Mucosa of rectum (tissue), 2 donors: ENCODE results near the gene GNB1L.

Experiments used
- H3K27ac ChIP-seq, 2 donors: one replicate each; pipeline ENCODE4 v1.7.0; 2013; ENCODE audit warnings: inconsistent platforms in 2 of 2, low read depth in 2 of 2, low read length in 2 of 2
- H3K27me3 ChIP-seq, 2 donors: one replicate each; pipeline ENCODE4 v1.7.0; 2013; ENCODE audit warnings: low read length in 2 of 2; ENCODE audit not compliant: control insufficient read depth in 2 of 2, insufficient read depth in 2 of 2
- H3K36me3 ChIP-seq, 2 donors: one replicate each; pipeline ENCODE4 v1.7.0; 2013; ENCODE audit warnings: low read length in 2 of 2; ENCODE audit not compliant: control insufficient read depth in 2 of 2, insufficient read depth in 2 of 2
- H3K4me1 ChIP-seq, 2 donors: one replicate each; pipeline ENCODE4 v1.7.0; 2013; ENCODE audit warnings: low read length in 2 of 2, mild to moderate bottlenecking in 1 of 2; ENCODE audit not compliant: control insufficient read depth in 2 of 2, insufficient read depth in 2 of 2
- H3K4me3 ChIP-seq, 2 donors: one replicate each; pipeline ENCODE4 v1.7.0; 2013; ENCODE audit warnings: low read length in 2 of 2
- H3K9ac ChIP-seq, 2 donors: one replicate each; pipeline ENCODE4 v1.7.0; 2013; ENCODE audit warnings: low read length in 2 of 2, low read depth in 1 of 2, mild to moderate bottlenecking in 1 of 2
- H3K9me3 ChIP-seq, 2 donors: one replicate each; pipeline ENCODE4 v1.7.0; 2013; ENCODE audit warnings: low read length in 2 of 2; ENCODE audit not compliant: control insufficient read depth in 2 of 2
- donor health status: healthy.
- donor health status: Normal muscosa, but diverticular disease.

Gene GNB1L

DNA sequence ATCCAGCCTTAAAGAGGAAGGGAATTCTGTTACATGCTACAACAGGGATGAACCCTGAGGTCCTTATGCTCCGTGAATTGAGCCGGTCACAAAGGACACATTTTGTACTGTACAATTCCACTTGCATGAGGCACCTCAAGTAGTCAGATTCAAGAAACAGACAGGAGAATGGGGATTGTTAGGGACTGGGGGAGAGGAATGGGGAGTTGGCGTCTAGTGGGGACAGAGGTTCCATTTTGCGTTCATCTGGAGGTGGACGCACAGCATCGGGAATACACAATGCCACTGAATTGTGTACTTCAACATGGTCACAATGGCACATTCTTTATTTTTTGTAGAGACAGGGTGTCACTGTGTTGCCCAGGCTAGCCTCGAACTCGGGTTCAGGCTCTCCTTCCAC is 80.0 kb downstream of the GNB1L start:
- peaks cover 16 to 26% of the 10 kb centered on the region in 2 donors for H3K27me3 ChIP-seq

DNA sequence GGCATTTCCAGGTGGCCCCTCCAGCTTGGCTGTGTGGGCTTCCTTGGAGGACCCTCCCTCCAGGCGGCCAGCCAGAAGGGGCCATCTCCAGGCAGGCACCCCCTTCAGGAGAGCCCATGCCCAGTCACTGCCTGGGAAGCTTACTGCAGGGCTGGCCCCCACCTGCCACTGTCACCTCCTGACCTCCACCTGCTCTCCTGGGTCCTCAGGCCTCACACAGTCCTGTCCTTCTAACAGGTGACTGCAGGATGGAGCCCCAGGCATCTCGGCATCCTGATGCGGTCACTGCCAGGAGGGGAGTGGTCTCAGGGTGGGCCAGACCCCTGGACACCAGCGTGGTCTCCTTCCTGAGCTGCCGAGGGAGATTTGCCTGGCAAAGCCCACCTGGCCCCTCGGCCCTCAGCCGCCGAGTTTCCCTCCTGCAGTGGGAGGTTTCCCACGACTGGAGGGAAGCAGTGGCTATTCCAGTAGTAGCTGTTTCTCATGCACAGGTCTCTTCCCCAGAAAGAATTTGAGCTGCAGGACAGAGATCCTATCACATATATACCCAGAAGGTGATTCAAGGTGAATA is 81.1 kb downstream of the GNB1L start:
- Histone ChIP-seq H3K4me3 (no peak overlapping the region), H3K9ac (no peak overlapping the region), H3K27ac (no peak overlapping the region), H3K4me1 (no peaks in the 10 kb centered on the region), H3K27me3 (peaks cover 17 to 32% of the 10 kb centered on the region in 2 donors), H3K9me3 (no peaks in the 10 kb centered on the region), H3K36me3 (no peaks in the 10 kb centered on the region)

More for the DNA sequence above, 80.0 kb downstream of the GNB1L start:
- Histone ChIP-seq H3K27ac (no peak overlapping the region), H3K4me1 (no peaks in the 10 kb centered on the region), H3K4me3 (no peak overlapping the region), H3K36me3 (no peaks in the 10 kb centered on the region), H3K9me3 (no peaks in the 10 kb centered on the region), H3K9ac (no peak overlapping the region)

DNA sequence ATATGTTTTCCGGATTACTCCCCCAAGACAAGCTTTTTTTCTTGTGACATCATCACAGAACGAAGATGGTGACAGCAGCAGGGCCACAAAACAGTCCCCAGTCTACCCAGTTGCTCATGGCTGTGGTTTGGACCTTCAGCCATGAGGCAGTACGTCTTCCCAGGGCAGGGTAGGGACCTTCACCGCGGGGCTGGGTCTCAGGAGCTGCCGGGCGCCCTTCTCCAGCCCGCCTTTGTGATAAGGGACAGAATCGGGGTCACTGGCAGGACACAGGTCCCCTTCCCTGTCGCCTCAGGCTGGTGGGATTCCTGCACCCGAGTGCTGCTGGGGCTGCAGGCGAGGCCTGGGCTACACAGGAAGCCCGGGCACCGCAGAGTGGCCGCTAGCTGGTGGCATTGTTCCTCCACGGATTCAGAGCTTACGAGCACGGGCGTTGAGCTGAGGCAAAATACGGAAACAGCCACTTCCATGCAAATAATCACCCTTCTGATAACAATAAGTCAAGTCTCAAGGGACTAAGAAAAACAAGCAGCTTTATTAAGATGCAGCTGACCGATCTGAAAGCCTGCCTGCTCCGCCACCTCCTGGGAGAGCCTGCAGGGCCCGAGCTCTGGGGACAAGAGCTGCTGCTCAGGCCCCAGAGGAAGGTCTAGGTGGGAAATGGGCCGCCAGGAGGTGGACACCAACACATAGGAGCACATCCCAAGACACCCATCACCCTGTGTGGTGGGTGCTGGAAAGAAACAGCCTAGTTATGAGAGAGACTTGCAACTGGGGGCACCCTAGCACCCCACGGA is 81.8 kb downstream of the GNB1L start:
- H3K4me3 ChIP-seq: no peak overlapping the region
- no peak overlapping the region for H3K9ac ChIP-seq
- H3K9me3 ChIP-seq: no peaks in the 10 kb centered on the region
- H3K27ac ChIP-seq: no peak overlapping the region
- H3K4me1 ChIP-seq: no peaks in the 10 kb centered on the region
- peaks cover 22 to 39% of the 10 kb centered on the region in 2 donors for H3K27me3 ChIP-seq
- no peaks in the 10 kb centered on the region for H3K36me3 ChIP-seq

DNA sequence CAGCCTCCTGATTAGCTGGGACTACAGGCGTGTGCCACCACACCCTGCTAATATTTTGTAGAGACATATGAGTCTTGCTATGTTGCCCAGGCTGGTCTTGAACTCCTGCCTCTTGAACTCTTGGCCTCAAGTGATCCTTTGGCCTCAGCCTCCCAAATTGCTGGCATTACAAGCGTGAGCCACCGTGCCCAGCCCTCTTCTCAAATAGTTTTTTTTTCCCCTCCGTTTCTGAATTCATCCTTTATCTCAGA is 82.3 kb downstream of the GNB1L start:
- Histone ChIP-seq H3K27ac (no peak overlapping the region), H3K27me3 (peaks cover 27 to 44% of the 10 kb centered on the region in 2 donors), H3K4me1 (no peaks in the 10 kb centered on the region), H3K9me3 (no peaks in the 10 kb centered on the region), H3K4me3 (no peak overlapping the region), H3K9ac (no peak overlapping the region), H3K36me3 (no peaks in the 10 kb centered on the region)

DNA sequence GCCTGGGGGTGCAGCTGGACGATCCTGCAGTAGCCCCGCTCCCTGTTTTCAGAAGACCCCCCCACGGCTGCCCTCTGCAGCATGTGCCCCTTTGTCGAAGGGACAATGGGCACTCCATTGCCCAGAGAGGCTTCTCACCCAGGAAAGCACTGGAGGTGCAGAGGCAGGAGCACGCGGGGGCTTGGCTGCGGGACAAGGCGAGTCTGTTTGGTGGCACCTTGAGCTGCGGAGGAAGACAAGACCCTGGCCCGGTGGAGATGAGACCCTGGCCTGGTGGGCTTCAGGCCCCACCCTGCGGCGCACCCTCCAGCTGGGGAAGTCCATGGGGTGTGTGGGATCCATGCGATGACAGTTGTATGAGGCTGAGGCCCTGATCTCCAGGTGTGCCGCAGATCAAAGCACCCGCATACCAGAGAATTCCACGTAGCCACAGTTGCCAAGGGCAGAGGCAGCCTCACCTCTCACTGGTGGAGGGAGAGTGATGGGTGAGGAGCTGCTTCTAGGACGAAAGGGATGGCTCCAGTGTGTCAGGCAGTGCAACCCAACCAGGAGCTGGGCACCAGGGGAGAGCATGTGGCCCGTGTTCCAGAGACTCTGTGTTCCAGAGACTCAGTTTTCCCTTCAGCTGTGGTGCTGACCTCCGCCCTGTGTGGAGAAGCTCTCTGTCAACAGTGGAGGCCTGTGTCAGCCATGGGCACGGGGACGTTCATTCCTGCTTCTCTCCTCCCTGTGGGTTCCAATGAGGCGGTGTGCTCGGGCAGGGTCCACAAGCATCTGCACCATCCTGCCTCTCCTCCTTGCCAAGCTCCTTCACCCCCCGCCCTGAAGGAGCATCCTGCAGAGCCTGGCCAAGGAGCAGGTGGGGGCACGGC is 84.1 kb downstream of the GNB1L start:
- Histone ChIP-seq H3K27ac (no peak overlapping the region), H3K27me3 (peaks cover 30 to 47% of the 10 kb centered on the region in 2 donors)

DNA sequence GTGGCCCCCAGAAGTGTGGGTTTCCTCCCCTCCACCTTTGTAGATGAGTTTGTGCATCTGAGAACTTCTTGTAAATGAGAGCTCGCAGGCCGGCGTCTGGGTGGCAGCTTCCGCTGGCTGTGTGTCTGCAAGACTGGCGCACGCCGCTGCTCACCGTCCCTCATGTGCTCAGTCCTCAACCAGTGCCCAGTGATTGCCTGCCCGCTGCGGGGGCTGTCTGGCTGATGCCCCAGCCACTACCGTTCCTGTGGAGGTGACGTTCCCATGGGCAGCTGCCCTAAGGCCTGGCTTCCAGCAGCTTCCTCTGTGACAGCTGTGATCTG is 85.3 kb downstream of the GNB1L start:
- H3K27me3 ChIP-seq: peaks cover 40 to 56% of the 10 kb centered on the region in 2 donors
- H3K9ac ChIP-seq: no peak overlapping the region
- no peaks in the 10 kb centered on the region for H3K36me3 ChIP-seq
- H3K27ac ChIP-seq: no peak overlapping the region
- H3K4me1 ChIP-seq: peaks cover 0 to 3% of the 10 kb centered on the region in 2 donors
- no peak overlapping the region for H3K4me3 ChIP-seq
- H3K9me3 ChIP-seq: no peaks in the 10 kb centered on the region

More for the DNA sequence above, 84.1 kb downstream of the GNB1L start:
- Histone ChIP-seq H3K9ac (no peak overlapping the region), H3K4me1 (peaks cover 0 to 3% of the 10 kb centered on the region in 2 donors), H3K36me3 (no peaks in the 10 kb centered on the region), H3K9me3 (no peaks in the 10 kb centered on the region), H3K4me3 (no peak overlapping the region)

DNA sequence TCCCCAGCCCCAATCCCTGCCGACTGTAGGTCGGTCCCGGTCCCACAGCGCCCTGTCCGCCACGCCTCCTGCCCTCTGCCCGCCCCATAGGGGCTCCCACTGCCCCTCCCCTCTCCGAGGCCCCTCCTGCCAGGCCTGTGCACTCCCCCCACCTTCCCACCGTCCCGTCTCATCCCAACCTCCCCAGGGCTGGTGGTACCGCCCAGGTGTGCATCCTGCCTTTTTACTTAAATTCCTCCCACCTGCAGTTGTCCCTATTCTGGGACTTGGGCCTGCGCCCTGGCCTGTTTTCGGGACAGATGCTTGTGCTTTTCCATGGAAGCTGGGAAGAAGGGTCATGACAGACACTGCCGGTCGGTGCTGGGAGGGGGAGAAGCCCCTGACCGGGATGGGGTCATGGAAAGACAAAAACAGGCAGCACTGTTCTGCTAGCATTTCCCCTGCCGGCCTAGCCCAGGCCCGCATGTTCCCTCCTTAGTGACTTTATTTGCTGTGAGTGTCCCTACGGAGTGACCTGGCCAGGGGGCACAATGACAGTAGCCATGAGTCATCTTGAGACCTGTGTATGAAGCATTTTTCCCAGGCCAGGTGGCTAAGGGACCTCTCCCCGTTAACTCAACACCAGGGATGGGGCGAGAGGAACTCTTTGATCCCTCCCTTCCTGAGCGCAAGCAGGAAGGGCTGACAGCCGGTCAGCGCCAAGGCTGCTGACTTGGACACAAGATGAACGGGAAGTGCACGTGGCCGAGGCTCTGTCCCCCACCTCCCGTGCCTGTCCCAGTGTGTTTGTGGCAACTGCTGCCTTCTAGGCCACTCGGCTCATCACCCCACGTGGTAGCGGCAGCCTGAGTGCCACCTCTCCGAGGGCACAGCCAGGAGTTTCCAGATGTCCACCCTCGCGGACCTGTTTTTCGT is 87.0 kb downstream of the GNB1L start:
- Histone ChIP-seq H3K9me3 (no peaks in the 10 kb centered on the region), H3K4me1 (peaks cover 0 to 3% of the 10 kb centered on the region in 2 donors), H3K4me3 (no peak overlapping the region), H3K27ac (no peak overlapping the region), H3K9ac (no peak overlapping the region), H3K36me3 (no peaks in the 10 kb centered on the region), H3K27me3 (peaks cover 49 to 68% of the 10 kb centered on the region in 2 donors)

DNA sequence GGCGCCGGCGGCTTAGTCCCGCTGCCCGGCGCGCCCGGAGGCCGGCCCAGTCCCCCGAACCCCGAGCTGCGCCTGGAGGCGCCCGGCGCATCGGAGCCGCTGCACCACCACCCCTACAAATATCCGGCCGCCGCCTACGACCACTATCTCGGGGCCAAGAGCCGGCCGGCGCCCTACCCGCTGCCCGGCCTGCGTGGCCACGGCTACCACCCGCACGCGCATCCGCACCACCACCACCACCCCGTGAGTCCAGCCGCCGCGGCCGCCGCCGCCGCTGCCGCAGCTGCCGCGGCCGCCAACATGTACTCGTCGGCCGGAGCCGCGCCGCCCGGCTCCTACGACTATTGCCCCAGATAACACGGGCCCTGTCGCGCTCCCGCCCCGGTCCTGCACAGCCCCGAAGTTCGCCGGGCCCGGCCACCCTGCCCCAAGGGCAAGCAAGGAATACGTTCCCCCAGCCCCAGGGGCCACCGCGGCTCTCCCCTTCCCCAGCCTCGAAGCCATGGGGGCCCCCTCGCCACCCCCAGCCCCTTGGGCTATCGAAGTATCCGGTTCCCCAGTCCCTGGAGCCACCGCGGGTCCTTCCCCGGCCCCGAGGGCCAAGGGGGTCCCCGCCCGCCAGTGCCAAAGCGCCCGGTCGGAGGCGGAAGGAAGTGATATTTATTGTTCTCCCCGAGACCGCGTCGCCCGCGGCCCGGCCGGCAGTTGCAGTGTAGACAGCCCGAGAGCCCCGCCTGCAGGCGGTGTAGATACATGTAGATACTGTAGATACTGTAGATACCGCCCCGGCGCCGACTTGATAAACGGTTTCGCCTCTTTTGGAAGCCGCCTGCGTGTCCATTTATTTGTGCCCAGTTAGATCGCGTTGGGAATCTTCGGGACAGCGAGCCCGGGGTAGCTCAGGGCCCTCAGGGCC is 87.9 kb downstream of the GNB1L start:
- Histone ChIP-seq H3K4me3 (no peak overlapping the region), H3K9ac (no peak overlapping the region), H3K4me1 (peaks cover 0 to 3% of the 10 kb centered on the region in 2 donors), H3K27me3 (peaks cover 57 to 71% of the 10 kb centered on the region in 2 donors), H3K36me3 (no peaks in the 10 kb centered on the region), H3K9me3 (no peaks in the 10 kb centered on the region), H3K27ac (no peak overlapping the region)

DNA sequence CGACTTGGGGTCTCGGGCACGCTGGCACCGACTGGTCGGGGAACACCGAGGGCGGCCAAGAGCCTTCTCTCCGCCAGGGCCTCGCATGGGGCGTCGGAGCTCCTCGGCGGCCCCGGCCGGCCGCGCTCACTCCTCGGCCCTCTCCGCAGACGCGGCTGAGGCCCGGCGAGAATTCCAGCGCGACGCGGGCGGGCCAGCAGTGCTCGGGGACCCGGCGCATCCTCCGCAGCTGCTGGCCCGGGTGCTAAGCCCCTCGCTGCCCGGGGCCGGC is 88.5 kb downstream of the GNB1L start:
- no peak overlapping the region for H3K27ac ChIP-seq
- H3K9ac ChIP-seq: no peak overlapping the region
- no peaks in the 10 kb centered on the region for H3K36me3 ChIP-seq
- peaks cover 58 to 75% of the 10 kb centered on the region in 2 donors for H3K27me3 ChIP-seq
- H3K9me3 ChIP-seq: no peaks in the 10 kb centered on the region
- H3K4me3 ChIP-seq: no peak overlapping the region
- H3K4me1 ChIP-seq: peaks cover 0 to 3% of the 10 kb centered on the region in 2 donors
